ENCODE measurements around the gene IKZF2.
A peak's percentile ranks its signal among the peaks of the same experiment; 100 is the strongest.

Gene IKZF2
- total RNA-seq, result 52.9 to 142 (median 88.9) reads per million in 3 donors

- H3K9me3 ChIP-seq (ENCODE audit: control insufficient read depth, low read length), result no peaks in the 10 kb centered on the region
- H3K27me3 ChIP-seq (replicated peaks; ENCODE audit: control insufficient read depth, insufficient read depth, low read length, poor library complexity, severe bottlenecking), result no peaks in the 10 kb centered on the region
- H3K36me3 ChIP-seq (ENCODE audit: control insufficient read depth, insufficient read depth, low read length), result no peaks in the 10 kb centered on the region
- H3K27ac ChIP-seq (ENCODE audit: insufficient read depth, low read length, poor library complexity, severe bottlenecking), result peak within 1 kb of the TSS; percentile 63
- H3K4me3 ChIP-seq (ENCODE audit: insufficient read depth, low read depth, low read length, poor library complexity, severe bottlenecking), result peak within 1 kb of the TSS; percentile 70
- DNase-seq, result peak; percentile 43 to 67 (median 67)
- H3K4me1 ChIP-seq (ENCODE audit: control insufficient read depth, insufficient read depth, low read length, poor library complexity, severe bottlenecking), result no peaks in the 10 kb centered on the region
Measured at GRCh38 chr2:213151437-213152064, at the start of gene IKZF2. TSS of gene IKZF2 (minus strand) at chr2:213151612. CDS start at chr2:213148629, 2,983 bp downstream.

DNA sequence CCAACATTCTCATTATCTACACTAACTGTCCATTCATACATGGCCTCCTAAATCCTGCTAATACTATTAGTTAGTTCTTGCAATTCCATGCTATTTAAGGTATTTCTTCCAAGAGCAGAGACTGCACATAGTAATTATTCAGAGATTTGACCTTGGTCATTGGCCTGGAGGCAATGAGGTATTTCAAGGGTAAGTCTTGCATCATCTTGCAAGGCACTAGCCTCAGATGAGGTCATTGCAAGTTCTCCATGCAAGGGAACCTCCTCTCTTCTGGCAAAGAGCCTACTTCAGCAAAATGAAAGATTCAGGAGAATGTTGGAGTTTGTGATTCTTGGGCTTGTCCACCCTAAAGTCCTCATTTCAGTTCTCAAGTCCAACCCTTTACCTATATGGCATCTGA lies 48.5 kb upstream of the IKZF2 start:
- Histone ChIP-seq H3K4me1 (ENCODE audit: control insufficient read depth, insufficient read depth, low read length, poor library complexity, severe bottlenecking) (no peaks in the 10 kb centered on the region), H3K27me3 (replicated peaks; ENCODE audit: control insufficient read depth, insufficient read depth, low read length, poor library complexity, severe bottlenecking) (no peaks in the 10 kb centered on the region), H3K4me3 (ENCODE audit: insufficient read depth, low read depth, low read length, poor library complexity, severe bottlenecking) (no peak overlapping the region), H3K36me3 (ENCODE audit: control insufficient read depth, insufficient read depth, low read length) (no peaks in the 10 kb centered on the region), H3K9me3 (ENCODE audit: control insufficient read depth, low read length) (no peaks in the 10 kb centered on the region), H3K27ac (ENCODE audit: insufficient read depth, low read length, poor library complexity, severe bottlenecking) (no peak overlapping the region)
- DNase-seq, result no peak

GRCh38 chr2:213189001-213189899 lies 37.8 kb upstream of the IKZF2 start:
- no peaks in the 10 kb centered on the region for H3K27me3 ChIP-seq (replicated peaks; ENCODE audit: control insufficient read depth, insufficient read depth, low read length, poor library complexity, severe bottlenecking)
- H3K27ac ChIP-seq (ENCODE audit: insufficient read depth, low read length, poor library complexity, severe bottlenecking), result no peak overlapping the region
- no peak overlapping the region for H3K4me3 ChIP-seq (ENCODE audit: insufficient read depth, low read depth, low read length, poor library complexity, severe bottlenecking)
- no peaks in the 10 kb centered on the region for H3K36me3 ChIP-seq (ENCODE audit: control insufficient read depth, insufficient read depth, low read length)
- no peak for DNase-seq
- H3K4me1 ChIP-seq (ENCODE audit: control insufficient read depth, insufficient read depth, low read length, poor library complexity, severe bottlenecking), result no peaks in the 10 kb centered on the region
- no peaks in the 10 kb centered on the region for H3K9me3 ChIP-seq (ENCODE audit: control insufficient read depth, low read length)

GRCh38 chr2:213188533-213188867 lies 37.1 kb upstream of the IKZF2 start:
- no peaks in the 10 kb centered on the region for H3K9me3 ChIP-seq (ENCODE audit: control insufficient read depth, low read length)
- H3K27me3 ChIP-seq (replicated peaks; ENCODE audit: control insufficient read depth, insufficient read depth, low read length, poor library complexity, severe bottlenecking), result no peaks in the 10 kb centered on the region
- DNase-seq, result no peak
- no peak overlapping the region for H3K4me3 ChIP-seq (ENCODE audit: insufficient read depth, low read depth, low read length, poor library complexity, severe bottlenecking)
- H3K4me1 ChIP-seq (ENCODE audit: control insufficient read depth, insufficient read depth, low read length, poor library complexity, severe bottlenecking), result no peaks in the 10 kb centered on the region
- no peak overlapping the region for H3K27ac ChIP-seq (ENCODE audit: insufficient read depth, low read length, poor library complexity, severe bottlenecking)
- no peaks in the 10 kb centered on the region for H3K36me3 ChIP-seq (ENCODE audit: control insufficient read depth, insufficient read depth, low read length)

- no peak for DNase-seq
- Histone ChIP-seq H3K27ac (ENCODE audit: insufficient read depth, low read length, poor library complexity, severe bottlenecking) (no peak overlapping the region), H3K9me3 (ENCODE audit: control insufficient read depth, low read length) (no peaks in the 10 kb centered on the region), H3K4me3 (ENCODE audit: insufficient read depth, low read depth, low read length, poor library complexity, severe bottlenecking) (no peak overlapping the region), H3K4me1 (ENCODE audit: control insufficient read depth, insufficient read depth, low read length, poor library complexity, severe bottlenecking) (no peaks in the 10 kb centered on the region), H3K36me3 (ENCODE audit: control insufficient read depth, insufficient read depth, low read length) (no peaks in the 10 kb centered on the region), H3K27me3 (replicated peaks; ENCODE audit: control insufficient read depth, insufficient read depth, low read length, poor library complexity, severe bottlenecking) (no peaks in the 10 kb centered on the region)
Measured at GRCh38 chr2:213187833-213188532, 36.6 kb upstream of the IKZF2 start.

DNA sequence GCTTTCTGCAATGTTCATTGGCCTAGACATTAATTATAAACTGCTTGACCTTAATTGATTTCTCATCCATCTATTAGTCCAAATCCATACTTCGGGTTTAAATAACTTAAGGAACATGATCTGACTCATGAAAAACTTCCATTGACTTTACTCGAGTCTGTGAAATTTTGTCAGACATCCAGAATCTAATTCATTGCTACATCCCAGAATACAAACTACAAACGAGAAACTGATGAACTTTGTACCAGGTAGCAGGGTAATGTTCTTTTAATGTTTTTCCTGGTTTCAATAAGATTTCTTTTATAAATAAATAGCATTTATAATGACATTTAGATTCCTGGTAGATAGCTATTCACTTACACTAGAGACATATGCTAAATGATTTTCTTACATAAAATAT lies 36.0 kb upstream of the IKZF2 start:
- DNase-seq, result no peak
- Histone ChIP-seq H3K27ac (ENCODE audit: insufficient read depth, low read length, poor library complexity, severe bottlenecking) (no peak overlapping the region), H3K4me1 (ENCODE audit: control insufficient read depth, insufficient read depth, low read length, poor library complexity, severe bottlenecking) (no peaks in the 10 kb centered on the region), H3K9me3 (ENCODE audit: control insufficient read depth, low read length) (no peaks in the 10 kb centered on the region), H3K36me3 (ENCODE audit: control insufficient read depth, insufficient read depth, low read length) (no peaks in the 10 kb centered on the region), H3K27me3 (replicated peaks; ENCODE audit: control insufficient read depth, insufficient read depth, low read length, poor library complexity, severe bottlenecking) (no peaks in the 10 kb centered on the region), H3K4me3 (ENCODE audit: insufficient read depth, low read depth, low read length, poor library complexity, severe bottlenecking) (no peak overlapping the region)

DNA sequence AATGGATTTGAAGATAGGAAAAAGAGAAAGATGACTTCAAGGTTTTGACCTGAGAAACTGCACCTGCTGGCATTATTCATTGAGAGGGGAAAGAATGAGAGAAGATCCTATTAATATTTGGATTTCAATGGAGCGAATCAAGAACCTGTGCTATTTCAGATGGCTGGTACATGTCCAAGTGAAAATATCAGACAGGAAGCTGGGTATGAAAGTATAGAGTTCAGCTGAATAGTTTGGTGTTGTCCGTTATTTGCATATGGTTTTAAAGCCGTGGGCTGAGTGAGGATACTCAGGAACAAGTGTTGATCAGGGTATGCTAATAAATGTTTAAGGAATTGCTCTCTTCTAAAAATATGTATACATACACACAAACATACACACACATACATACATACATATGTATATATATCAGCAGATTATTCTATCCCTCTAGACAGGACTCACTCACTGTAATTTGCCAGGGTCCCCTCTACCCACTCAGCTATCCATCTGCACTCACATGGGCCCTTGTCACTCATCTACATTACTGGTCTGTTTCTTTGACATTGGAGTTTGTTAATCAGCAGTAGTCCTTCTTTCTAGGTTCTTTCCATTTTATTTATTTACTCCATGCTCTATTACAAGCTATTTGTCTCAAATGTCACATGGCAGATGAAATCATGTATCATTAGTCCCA lies 33.9 kb upstream of the IKZF2 start:
- no peaks in the 10 kb centered on the region for H3K27me3 ChIP-seq (replicated peaks; ENCODE audit: control insufficient read depth, insufficient read depth, low read length, poor library complexity, severe bottlenecking)
- no peaks in the 10 kb centered on the region for H3K4me1 ChIP-seq (ENCODE audit: control insufficient read depth, insufficient read depth, low read length, poor library complexity, severe bottlenecking)
- no peak for DNase-seq
- H3K27ac ChIP-seq (ENCODE audit: insufficient read depth, low read length, poor library complexity, severe bottlenecking), result no peak overlapping the region
- H3K9me3 ChIP-seq (ENCODE audit: control insufficient read depth, low read length), result no peaks in the 10 kb centered on the region
- no peak overlapping the region for H3K4me3 ChIP-seq (ENCODE audit: insufficient read depth, low read depth, low read length, poor library complexity, severe bottlenecking)
- no peaks in the 10 kb centered on the region for H3K36me3 ChIP-seq (ENCODE audit: control insufficient read depth, insufficient read depth, low read length)

DNA sequence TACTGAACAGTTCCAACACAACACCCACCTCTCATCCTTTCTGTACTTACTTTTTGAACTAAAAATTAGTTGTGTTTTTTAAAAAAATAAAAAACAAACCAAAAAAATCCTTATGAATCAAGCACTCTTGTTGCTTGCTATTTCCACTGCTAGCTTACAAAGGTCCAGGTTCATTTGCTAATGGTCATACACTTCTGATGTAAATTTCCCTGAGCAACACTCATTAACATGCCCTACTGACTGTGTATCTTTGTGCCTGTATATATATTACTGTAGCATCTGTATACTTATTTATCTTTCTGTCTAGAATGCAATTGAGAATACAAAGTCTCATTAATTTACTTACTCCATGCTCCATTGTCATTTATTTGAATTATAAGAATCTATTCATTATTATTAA lies 30.3 kb upstream of the IKZF2 start:
- Histone ChIP-seq H3K27ac (ENCODE audit: insufficient read depth, low read length, poor library complexity, severe bottlenecking) (no peak overlapping the region), H3K4me3 (ENCODE audit: insufficient read depth, low read depth, low read length, poor library complexity, severe bottlenecking) (no peak overlapping the region), H3K27me3 (replicated peaks; ENCODE audit: control insufficient read depth, insufficient read depth, low read length, poor library complexity, severe bottlenecking) (no peaks in the 10 kb centered on the region), H3K9me3 (ENCODE audit: control insufficient read depth, low read length) (no peaks in the 10 kb centered on the region), H3K36me3 (ENCODE audit: control insufficient read depth, insufficient read depth, low read length) (no peaks in the 10 kb centered on the region), H3K4me1 (ENCODE audit: control insufficient read depth, insufficient read depth, low read length, poor library complexity, severe bottlenecking) (no peaks in the 10 kb centered on the region)
- DNase-seq, result no peak

GRCh38 chr2:213177679-213178078 lies 26.3 kb upstream of the IKZF2 start:
- H3K36me3 ChIP-seq (ENCODE audit: control insufficient read depth, insufficient read depth, low read length), result no peaks in the 10 kb centered on the region
- no peaks in the 10 kb centered on the region for H3K27me3 ChIP-seq (replicated peaks; ENCODE audit: control insufficient read depth, insufficient read depth, low read length, poor library complexity, severe bottlenecking)
- H3K27ac ChIP-seq (ENCODE audit: insufficient read depth, low read length, poor library complexity, severe bottlenecking), result no peak overlapping the region
- H3K4me3 ChIP-seq (ENCODE audit: insufficient read depth, low read depth, low read length, poor library complexity, severe bottlenecking), result no peak overlapping the region
- no peaks in the 10 kb centered on the region for H3K9me3 ChIP-seq (ENCODE audit: control insufficient read depth, low read length)
- H3K4me1 ChIP-seq (ENCODE audit: control insufficient read depth, insufficient read depth, low read length, poor library complexity, severe bottlenecking), result no peaks in the 10 kb centered on the region
- no peak for DNase-seq

Measured in effector memory CD4-positive, alpha-beta T cell (primary cell).